ENCODE results near the gene TMEM39A. TPM values are rescaled to one million over a fixed set of nuclear protein-coding genes. Genes with fewer than 3 reads are reported as not detected.

TMEM39A gene
- total RNA-seq, 1 experiment from 2014 or later: 87.1 TPM

DNA sequence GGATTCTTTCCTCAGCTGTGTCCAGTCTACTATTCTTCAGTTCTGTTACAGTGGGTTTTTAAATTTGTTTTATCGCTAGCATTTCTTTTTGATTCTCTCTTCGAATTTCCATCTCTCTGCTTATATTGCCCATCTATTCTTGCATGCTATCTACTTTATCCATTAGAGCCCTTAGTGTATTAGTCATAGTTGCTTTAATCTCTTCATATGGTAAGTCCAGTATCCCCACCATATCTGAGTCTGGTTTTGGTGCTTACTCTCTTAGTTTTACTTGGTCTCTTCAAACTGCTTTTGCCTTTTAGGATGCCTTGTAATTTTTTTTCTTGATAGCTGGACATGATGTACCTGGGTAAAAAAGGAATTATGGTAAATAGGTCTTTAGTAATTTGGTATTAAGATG is 44.0 kb upstream of the TMEM39A start:
- ChIA-PET POLR2A (interaction anchor here (0.6 to 3.3 kb wide), 2 partner anchors 9 to 17 kb away, joined by 3 to 11 read pairs; partner anchors contain the start of gene TIMMDC1), CTCF (interaction anchor here (0.9 kb wide), 1 partner anchor 323 kb away, joined by 3 read pairs; no protein-coding TSS in a partner anchor)
- intact Hi-C loops (cut with micrococcal nuclease): no loop called here
- TF ChIP-seq, protein P1, sequence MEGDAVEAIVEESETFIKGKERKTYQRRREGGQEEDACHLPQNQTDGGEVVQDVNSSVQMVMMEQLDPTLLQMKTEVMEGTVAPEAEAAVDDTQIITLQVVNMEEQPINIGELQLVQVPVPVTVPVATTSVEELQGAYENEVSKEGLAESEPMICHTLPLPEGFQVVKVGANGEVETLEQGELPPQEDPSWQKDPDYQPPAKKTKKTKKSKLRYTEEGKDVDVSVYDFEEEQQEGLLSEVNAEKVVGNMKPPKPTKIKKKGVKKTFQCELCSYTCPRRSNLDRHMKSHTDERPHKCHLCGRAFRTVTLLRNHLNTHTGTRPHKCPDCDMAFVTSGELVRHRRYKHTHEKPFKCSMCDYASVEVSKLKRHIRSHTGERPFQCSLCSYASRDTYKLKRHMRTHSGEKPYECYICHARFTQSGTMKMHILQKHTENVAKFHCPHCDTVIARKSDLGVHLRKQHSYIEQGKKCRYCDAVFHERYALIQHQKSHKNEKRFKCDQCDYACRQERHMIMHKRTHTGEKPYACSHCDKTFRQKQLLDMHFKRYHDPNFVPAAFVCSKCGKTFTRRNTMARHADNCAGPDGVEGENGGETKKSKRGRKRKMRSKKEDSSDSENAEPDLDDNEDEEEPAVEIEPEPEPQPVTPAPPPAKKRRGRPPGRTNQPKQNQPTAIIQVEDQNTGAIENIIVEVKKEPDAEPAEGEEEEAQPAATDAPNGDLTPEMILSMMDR (IDR thresholded peaks at IDR 0.05; ENCODE audit: unreplicated experiment): no peak
- H3K36me3 Mint-ChIP-seq (ENCODE audit: insufficient read depth, unreplicated experiment): peaks cover 71% of the 10 kb centered on the region
- DNase-seq (ENCODE audit: unreplicated experiment): no peak
- H3K4me3 Mint-ChIP-seq (ENCODE audit: unreplicated experiment): no peak overlapping the region
- H3K9me3 Mint-ChIP-seq (ENCODE audit: unreplicated experiment): no peaks in the 10 kb centered on the region
- BruUV-seq (replicated peaks): no TSS peak
- H3K27me3 Mint-ChIP-seq (ENCODE audit: insufficient read depth, unreplicated experiment): no peaks in the 10 kb centered on the region
- H3K4me1 Mint-ChIP-seq (ENCODE audit: insufficient read depth, unreplicated experiment): peaks cover 12% of the 10 kb centered on the region
- H3K27ac Mint-ChIP-seq (ENCODE audit: low read depth, unreplicated experiment): no peak overlapping the region

DNA sequence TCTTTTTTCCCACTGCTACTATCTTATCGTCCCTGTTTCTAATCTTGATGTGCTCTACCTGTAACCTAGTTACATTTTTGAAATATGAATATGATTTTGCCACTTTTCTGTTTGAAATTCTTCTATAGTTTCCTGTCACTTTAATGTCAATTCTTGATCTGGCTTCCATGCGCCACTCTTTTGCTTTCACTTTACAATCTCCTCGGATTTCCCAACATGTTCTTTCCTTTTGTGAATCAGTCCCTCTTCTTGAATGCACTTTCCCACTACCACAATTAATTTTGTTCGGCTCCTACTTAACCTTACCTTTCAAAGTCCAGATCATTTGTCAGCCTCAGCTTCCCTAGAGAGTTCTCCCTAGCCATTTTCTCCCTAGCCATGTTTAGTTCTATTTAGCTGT is 43.2 kb upstream of the TMEM39A start:
- Mint-ChIP-seq H3K4me3 (ENCODE audit: unreplicated experiment) (no peak overlapping the region), H3K27ac (ENCODE audit: low read depth, unreplicated experiment) (no peak overlapping the region), H3K27me3 (ENCODE audit: insufficient read depth, unreplicated experiment) (no peaks in the 10 kb centered on the region), H3K9me3 (ENCODE audit: unreplicated experiment) (no peaks in the 10 kb centered on the region), H3K4me1 (ENCODE audit: insufficient read depth, unreplicated experiment) (peaks cover 12% of the 10 kb centered on the region), H3K36me3 (ENCODE audit: insufficient read depth, unreplicated experiment) (peaks cover 71% of the 10 kb centered on the region)
- DNase-seq (ENCODE audit: unreplicated experiment): no peak
- intact Hi-C loops (cut with micrococcal nuclease): no loop called here
- ChIA-PET CTCF (no interaction called here), POLR2A (interaction anchor here (3.3 kb wide), 1 partner anchor 8 kb away, joined by 11 read pairs; the partner anchor contains the start of gene TIMMDC1)
- BruUV-seq (replicated peaks): no TSS peak
- TF ChIP-seq, protein P1 (IDR thresholded peaks at IDR 0.05; ENCODE audit: unreplicated experiment): no peak

DNA sequence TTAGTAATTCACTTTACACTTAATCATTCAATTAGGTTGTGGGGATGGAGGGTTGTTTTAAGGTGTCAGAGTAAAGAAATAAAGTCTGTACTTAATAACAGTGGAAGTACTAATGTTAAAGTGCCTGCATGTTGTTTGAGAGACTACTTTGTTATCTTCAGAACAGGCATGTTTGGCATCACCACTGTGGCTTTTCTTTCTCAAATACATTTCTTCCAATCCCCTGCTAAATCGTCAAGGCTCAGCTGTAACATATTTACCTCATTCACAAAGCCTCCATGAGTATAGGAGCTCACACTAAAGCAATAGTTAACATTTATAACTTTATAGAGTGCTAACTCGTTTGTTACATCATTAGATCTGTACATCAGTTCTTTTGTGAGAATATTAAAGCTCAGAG is 37.5 kb upstream of the TMEM39A start:
- Mint-ChIP-seq H3K4me1 (ENCODE audit: insufficient read depth, unreplicated experiment) (peaks cover 16% of the 10 kb centered on the region), H3K36me3 (ENCODE audit: insufficient read depth, unreplicated experiment) (peaks cover 36% of the 10 kb centered on the region), H3K27me3 (ENCODE audit: insufficient read depth, unreplicated experiment) (no peaks in the 10 kb centered on the region), H3K9me3 (ENCODE audit: unreplicated experiment) (no peaks in the 10 kb centered on the region), H3K27ac (ENCODE audit: low read depth, unreplicated experiment) (peak overlapping the region; percentile 28), H3K4me3 (ENCODE audit: unreplicated experiment) (peak overlapping the region; percentile 99)
- DNase-seq (ENCODE audit: unreplicated experiment): no peak
- POLR2A ChIA-PET: interaction anchor here (1.3 to 6.0 kb wide), 4 partner anchors 17 to 176 kb away, joined by 4 to 118 read pairs (median 35); partner anchors contain the start of genes COX17, POGLUT1 and TMEM39A
- TF ChIP-seq, protein P1 (IDR thresholded peaks at IDR 0.05; ENCODE audit: unreplicated experiment): no peak
- CTCF ChIA-PET: interaction anchor here (0.5 to 0.9 kb wide), 3 partner anchors 11 to 254 kb away, joined by 3 read pairs; no protein-coding TSS in a partner anchor
- intact Hi-C loops (cut with micrococcal nuclease): no loop called here
- no TSS peak for BruUV-seq (replicated peaks)

DNA sequence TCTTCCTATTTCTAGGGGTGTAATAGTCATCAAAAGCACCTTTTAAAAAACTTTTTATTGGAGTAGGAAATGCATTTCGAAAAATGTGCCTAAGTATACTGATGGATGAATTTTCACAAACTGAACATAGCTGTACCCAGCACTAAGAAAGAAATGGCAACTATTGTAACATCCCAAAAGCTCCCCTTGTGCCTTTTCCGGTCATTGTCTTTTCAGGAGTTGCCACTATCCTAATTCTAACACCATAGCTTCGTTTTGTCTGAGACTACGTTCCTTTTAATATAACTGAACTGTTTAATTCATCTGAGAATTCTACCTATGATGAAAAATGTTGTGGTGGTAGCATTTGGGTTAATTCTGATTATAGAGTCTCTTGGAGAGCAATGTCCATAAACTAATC is 36.9 kb upstream of the TMEM39A start:
- BruUV-seq (replicated peaks): no TSS peak
- TF ChIP-seq, protein P1 (IDR thresholded peaks at IDR 0.05; ENCODE audit: unreplicated experiment): no peak
- POLR2A ChIA-PET: interaction anchor here (1.3 to 6.0 kb wide), 6 partner anchors 14 to 849 kb away, joined by 4 to 118 read pairs (median 10); partner anchors contain the start of genes COX17, LRRC58, POGLUT1 and TMEM39A
- Mint-ChIP-seq H3K4me1 (ENCODE audit: insufficient read depth, unreplicated experiment) (peaks cover 16% of the 10 kb centered on the region), H3K27me3 (ENCODE audit: insufficient read depth, unreplicated experiment) (no peaks in the 10 kb centered on the region), H3K27ac (ENCODE audit: low read depth, unreplicated experiment) (peak overlapping the region; percentile 28), H3K36me3 (ENCODE audit: insufficient read depth, unreplicated experiment) (peaks cover 30% of the 10 kb centered on the region), H3K4me3 (ENCODE audit: unreplicated experiment) (peak overlapping the region; percentile 99), H3K9me3 (ENCODE audit: unreplicated experiment) (no peaks in the 10 kb centered on the region)
- CTCF ChIA-PET: interaction anchor here (0.7 kb wide), 2 partner anchors 181 to 190 kb away, joined by 3 read pairs; no protein-coding TSS in a partner anchor
- no peak for DNase-seq (ENCODE audit: unreplicated experiment)
- intact Hi-C loops (cut with micrococcal nuclease): no loop called here
